ENCODE measurements around the gene ATG16L2.

The ATG16L2 gene

GRCh38 chr11:72841397-72841796, 27.2 kb downstream of the ATG16L2 start:
- H4K20me1 ChIP-seq (ENCODE audit: insufficient read depth) = no peaks in the 10 kb centered on the region
- H3K9ac ChIP-seq = no peak overlapping the region
- H2AFZ ChIP-seq (ENCODE audit: low read depth) = no peak overlapping the region
- TF ChIP-seq CTCF (conservative IDR thresholded peaks at IDR 0.05; ENCODE audit: low read depth, low read length) = no peak
- no peaks in the 10 kb centered on the region for H3K79me2 ChIP-seq (ENCODE audit: insufficient read depth, low read depth)
- H3K4me2 ChIP-seq = no peak overlapping the region
- H3K27ac ChIP-seq = no peak overlapping the region
- H3K27me3 ChIP-seq (ENCODE audit: insufficient read depth, low read depth) = no peaks in the 10 kb centered on the region
- H3K36me3 ChIP-seq (ENCODE audit: insufficient read depth) = no peaks in the 10 kb centered on the region
- H3K4me3 ChIP-seq (IDR thresholded peaks at IDR 0.05; ENCODE audit: insufficient read depth, low read depth, low read length) = no peak overlapping the region
- no peaks in the 10 kb centered on the region for H3K4me1 ChIP-seq (ENCODE audit: low read depth, poor library complexity, severe bottlenecking)

- Histone ChIP-seq H4K20me1 (ENCODE audit: insufficient read depth) (no peaks in the 10 kb centered on the region), H3K27me3 (ENCODE audit: insufficient read depth, low read depth) (no peaks in the 10 kb centered on the region), H2AFZ (ENCODE audit: low read depth) (no peak overlapping the region), H3K27ac (no peak overlapping the region), H3K36me3 (ENCODE audit: insufficient read depth) (no peaks in the 10 kb centered on the region), H3K4me2 (no peak overlapping the region), H3K79me2 (ENCODE audit: insufficient read depth, low read depth) (no peaks in the 10 kb centered on the region), H3K4me1 (ENCODE audit: low read depth, poor library complexity, severe bottlenecking) (no peaks in the 10 kb centered on the region), H3K9ac (no peak overlapping the region), H3K4me3 (IDR thresholded peaks at IDR 0.05; ENCODE audit: insufficient read depth, low read depth, low read length) (no peak overlapping the region)
- TF ChIP-seq CTCF (conservative IDR thresholded peaks at IDR 0.05; ENCODE audit: low read depth, low read length) = no peak
Measured at GRCh38 chr11:72842126-72842525, 27.9 kb downstream of the ATG16L2 start.

- no peak overlapping the region for H2AFZ ChIP-seq (ENCODE audit: low read depth)
- H3K4me2 ChIP-seq = no peak overlapping the region
- H3K27me3 ChIP-seq (ENCODE audit: insufficient read depth, low read depth) = no peaks in the 10 kb centered on the region
- H4K20me1 ChIP-seq (ENCODE audit: insufficient read depth) = no peaks in the 10 kb centered on the region
- H3K9ac ChIP-seq = no peak overlapping the region
- H3K4me1 ChIP-seq (ENCODE audit: low read depth, poor library complexity, severe bottlenecking) = no peaks in the 10 kb centered on the region
- no peaks in the 10 kb centered on the region for H3K36me3 ChIP-seq (ENCODE audit: insufficient read depth)
- H3K4me3 ChIP-seq (IDR thresholded peaks at IDR 0.05; ENCODE audit: insufficient read depth, low read depth, low read length) = no peak overlapping the region
- H3K79me2 ChIP-seq (ENCODE audit: insufficient read depth, low read depth) = no peaks in the 10 kb centered on the region
- TF ChIP-seq CTCF (conservative IDR thresholded peaks at IDR 0.05; ENCODE audit: low read depth, low read length) = no peak
- H3K27ac ChIP-seq = no peak overlapping the region
Measured at GRCh38 chr11:72842653-72843330, 28.6 kb downstream of the ATG16L2 start.

- Histone ChIP-seq H3K36me3 (ENCODE audit: insufficient read depth) (no peaks in the 10 kb centered on the region), H3K27ac (no peak overlapping the region), H3K4me3 (IDR thresholded peaks at IDR 0.05; ENCODE audit: insufficient read depth, low read depth, low read length) (no peak overlapping the region), H4K20me1 (ENCODE audit: insufficient read depth) (no peaks in the 10 kb centered on the region), H3K4me2 (no peak overlapping the region), H3K9ac (no peak overlapping the region), H3K27me3 (ENCODE audit: insufficient read depth, low read depth) (no peaks in the 10 kb centered on the region), H3K4me1 (ENCODE audit: low read depth, poor library complexity, severe bottlenecking) (no peaks in the 10 kb centered on the region), H3K79me2 (ENCODE audit: insufficient read depth, low read depth) (no peaks in the 10 kb centered on the region), H2AFZ (ENCODE audit: low read depth) (no peak overlapping the region)
- TF ChIP-seq CTCF (conservative IDR thresholded peaks at IDR 0.05; ENCODE audit: low read depth, low read length) = no peak
Measured at GRCh38 chr11:72844356-72844755, 30.1 kb downstream of the ATG16L2 start.

All from KMS-11 (cell line).